Smooth muscle cell (in vitro differentiated cells): ENCODE results near the gene ZNF423. TPM values are rescaled to one million over a fixed set of nuclear protein-coding genes. Genes with fewer than 3 reads are reported as not detected.

Experiments used
- DNase-seq: peaks from one replicate; lab custom pipeline; 2025; ENCODE audit not compliant: unreplicated experiment; lab: John Stamatoyannopoulos, UW
- H2AFZ ChIP-seq: fragments of 200-600 bp; sonication (generic); 2 replicates; pipeline ENCODE4 v1.6.0; 2016; ENCODE audit warnings: antibody characterized with exemption, low read depth, mild to moderate bottlenecking
- H3F3A ChIP-seq: fragments of 200-600 bp; sonication (generic); 2 replicates; pipeline ENCODE4 v1.6.0; 2017; ENCODE audit warnings: antibody characterized with exemption, low read depth
- H3K27ac ChIP-seq: fragments of 200-600 bp; sonication (generic); 2 replicates; pipeline ENCODE4 v1.5.1; 2016; ENCODE audit warnings: low read depth, mild to moderate bottlenecking
- H3K27me3 ChIP-seq: fragments of 200-600 bp; sonication (generic); 2 replicates; pipeline ENCODE4 v1.6.1; 2016; ENCODE audit warnings: low read depth, mild to moderate bottlenecking
- H3K36me3 ChIP-seq: fragments of 200-600 bp; sonication (generic); 2 replicates; pipeline ENCODE4 v1.5.1; 2016; ENCODE audit warnings: low read depth
- H3K4me1 ChIP-seq: fragments of 200-600 bp; sonication (generic); 2 replicates; pipeline ENCODE4 v1.5.1; 2016; ENCODE audit warnings: low read depth
- H3K4me2 ChIP-seq: fragments of 200-600 bp; sonication (generic); 2 replicates; pipeline ENCODE4 v1.6.0; 2016; ENCODE audit warnings: mild to moderate bottlenecking
- H3K4me3 ChIP-seq: fragments of 200-600 bp; sonication (generic); 2 replicates; pipeline ENCODE4 v1.5.1; 2016; ENCODE audit warnings: mild to moderate bottlenecking
- H3K79me2 ChIP-seq: fragments of 200-600 bp; sonication (generic); 2 replicates; pipeline ENCODE4 v1.6.0; 2016; ENCODE audit warnings: low read depth, mild to moderate bottlenecking
- H3K9ac ChIP-seq: fragments of 200-600 bp; sonication (generic); 2 replicates; pipeline ENCODE4 v1.6.0; 2016; ENCODE audit warnings: low read depth
- H3K9me3 ChIP-seq: fragments of 200-600 bp; sonication (generic); replicated peaks from 2 replicates; pipeline ENCODE4 v1.5.1; 2016; ENCODE audit warnings: low read depth
- H4K20me1 ChIP-seq: fragments of 200-600 bp; sonication (generic); 2 replicates; pipeline ENCODE4 v1.6.0; 2016; ENCODE audit warnings: low read depth
- WGBS: methylation state at CpG from one replicate; pipeline ENCODE4 v1.1.7; 2016; ENCODE audit warnings: low lambda C conversion rate; 5-methylcytosine and 5-hydroxymethylcytosine counted together
- polyA plus RNA-seq: library from polyadenylated mRNA; unstranded; fragments of >200 nt; fragmentation: Nextera tagmentation; extraction: Ambion mirVana; gene quantifications from 2 replicates; pipeline ENCODE4 v1.2.1, GENCODE V29; 2016
- total RNA-seq: library from RNA; depleted of rRNA; stranded (reverse); fragments of >200 nt; gene quantifications from 2 replicates; pipeline ENCODE4 v1.2.3, GENCODE V29; 2014
- TF ChIP-seq, protein P1 (sequence below): fragments of 200-600 bp; sonication (generic); IDR thresholded peaks from 2 replicates; pipeline ENCODE4 v1.5.1; 2017; ENCODE audit warnings: borderline replicate concordance, mild to moderate bottlenecking, antibody characterized with exemption; ENCODE audit not compliant: insufficient read depth, poor library complexity, severe bottlenecking

The ZNF423 gene
- total and polyA plus RNA-seq, 2 experiments from 2014 or later = 6.9 to 7.0 TPM

DNA sequence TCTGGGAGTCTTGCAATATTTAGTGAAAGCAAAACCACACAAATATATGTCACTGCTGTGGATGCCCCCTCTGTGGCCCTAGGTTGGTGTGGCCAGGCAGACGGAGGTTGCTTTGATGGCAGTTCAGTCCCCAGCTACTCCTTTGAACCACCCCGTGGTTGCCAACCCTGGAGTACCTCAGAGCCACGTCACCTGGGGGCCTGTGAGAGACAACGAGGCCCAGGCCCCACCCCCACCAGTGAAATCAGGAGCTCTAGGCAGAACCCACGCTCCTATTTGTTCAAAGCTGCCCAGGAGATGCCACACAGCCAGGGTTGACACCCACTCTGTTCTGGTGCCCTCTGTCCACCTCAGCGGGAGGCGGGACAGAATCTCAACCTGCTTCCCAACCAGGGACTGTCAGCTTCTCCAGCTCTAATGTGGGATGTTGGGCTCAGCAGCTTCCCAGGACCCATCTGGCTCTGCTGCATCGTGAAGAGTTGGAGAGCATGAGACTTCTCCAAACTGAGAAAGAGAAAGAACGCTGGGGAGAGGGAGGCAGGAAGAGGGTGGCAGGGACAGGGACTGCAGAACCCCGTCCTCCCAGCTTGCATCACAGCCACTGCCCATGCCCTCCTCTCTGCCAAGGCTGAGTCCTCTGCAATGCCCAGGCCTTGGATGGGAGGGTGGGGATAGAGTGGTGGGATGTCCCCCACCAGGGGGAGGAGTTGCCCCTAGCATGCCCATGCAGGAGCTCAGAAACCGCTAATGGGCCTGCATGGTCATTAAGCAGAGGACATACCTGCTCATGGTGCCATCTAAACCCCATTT, 400.5 kb downstream of the ZNF423 start:
- Histone ChIP-seq H2AFZ (no peak overlapping the region), H3F3A (no peaks in the 10 kb centered on the region), H3K27ac (no peak overlapping the region), H3K27me3 (peaks cover 12% of the 10 kb centered on the region), H3K4me1 (no peaks in the 10 kb centered on the region), H3K9ac (no peak overlapping the region), H3K79me2 (no peaks in the 10 kb centered on the region), H4K20me1 (no peaks in the 10 kb centered on the region), H3K4me2 (no peak overlapping the region), H3K9me3 (no peaks in the 10 kb centered on the region), H3K36me3 (no peaks in the 10 kb centered on the region), H3K4me3 (no peak overlapping the region)
- TF ChIP-seq, protein P1, sequence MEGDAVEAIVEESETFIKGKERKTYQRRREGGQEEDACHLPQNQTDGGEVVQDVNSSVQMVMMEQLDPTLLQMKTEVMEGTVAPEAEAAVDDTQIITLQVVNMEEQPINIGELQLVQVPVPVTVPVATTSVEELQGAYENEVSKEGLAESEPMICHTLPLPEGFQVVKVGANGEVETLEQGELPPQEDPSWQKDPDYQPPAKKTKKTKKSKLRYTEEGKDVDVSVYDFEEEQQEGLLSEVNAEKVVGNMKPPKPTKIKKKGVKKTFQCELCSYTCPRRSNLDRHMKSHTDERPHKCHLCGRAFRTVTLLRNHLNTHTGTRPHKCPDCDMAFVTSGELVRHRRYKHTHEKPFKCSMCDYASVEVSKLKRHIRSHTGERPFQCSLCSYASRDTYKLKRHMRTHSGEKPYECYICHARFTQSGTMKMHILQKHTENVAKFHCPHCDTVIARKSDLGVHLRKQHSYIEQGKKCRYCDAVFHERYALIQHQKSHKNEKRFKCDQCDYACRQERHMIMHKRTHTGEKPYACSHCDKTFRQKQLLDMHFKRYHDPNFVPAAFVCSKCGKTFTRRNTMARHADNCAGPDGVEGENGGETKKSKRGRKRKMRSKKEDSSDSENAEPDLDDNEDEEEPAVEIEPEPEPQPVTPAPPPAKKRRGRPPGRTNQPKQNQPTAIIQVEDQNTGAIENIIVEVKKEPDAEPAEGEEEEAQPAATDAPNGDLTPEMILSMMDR = no peak
- 90% methylated on average over 11 of the region's 11 CpGs for WGBS
- no peak for DNase-seq

DNA sequence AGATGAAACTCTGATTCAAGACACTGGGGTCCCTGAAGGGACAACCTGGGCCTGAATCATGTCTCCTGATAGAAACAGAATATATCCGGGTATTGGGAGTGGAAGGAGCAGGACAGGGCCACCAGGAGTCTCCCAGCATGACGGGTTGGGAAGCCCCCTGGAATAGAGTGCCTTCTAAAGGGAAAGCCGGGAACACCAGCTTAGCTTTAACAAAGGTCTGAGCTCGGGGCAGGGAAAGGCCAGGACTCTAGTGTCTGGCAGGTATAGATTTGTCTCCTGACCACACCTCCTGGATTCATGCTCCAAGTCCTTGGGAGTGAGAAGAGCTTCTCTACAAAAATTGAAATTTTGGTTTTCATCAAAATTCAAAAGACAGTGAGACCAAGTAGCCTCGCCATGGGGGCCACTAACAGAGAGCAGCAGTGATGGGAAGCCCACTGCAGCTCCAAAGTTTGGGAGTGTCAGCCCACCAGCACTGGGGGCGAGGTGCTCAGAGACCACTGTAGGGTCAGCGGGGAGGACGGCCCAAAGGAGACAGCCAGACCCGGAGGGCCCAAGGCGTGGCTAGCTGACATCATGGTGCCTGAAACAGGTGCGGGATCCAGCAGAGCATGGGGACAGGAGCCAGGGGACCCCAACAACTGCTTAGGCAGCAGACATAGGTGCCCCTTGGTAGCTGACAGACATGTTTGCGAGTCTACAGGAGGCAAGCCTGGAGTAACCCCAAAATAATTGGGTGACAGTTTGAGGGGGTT, 401.3 kb downstream of the ZNF423 start:
- 92% methylated on average over 12 of the region's 12 CpGs for whole genome bisulfite sequencing
- Histone ChIP-seq H3K9ac (no peak overlapping the region), H4K20me1 (no peaks in the 10 kb centered on the region), H3K9me3 (no peaks in the 10 kb centered on the region), H3K4me3 (no peak overlapping the region), H3K79me2 (no peaks in the 10 kb centered on the region), H3K4me2 (no peak overlapping the region), H2AFZ (no peak overlapping the region), H3K4me1 (no peaks in the 10 kb centered on the region), H3F3A (no peaks in the 10 kb centered on the region), H3K27me3 (peaks cover 8% of the 10 kb centered on the region), H3K36me3 (no peaks in the 10 kb centered on the region), H3K27ac (no peak overlapping the region)
- TF ChIP-seq, protein P1 = no peak
- DNase-seq = no peak

DNA sequence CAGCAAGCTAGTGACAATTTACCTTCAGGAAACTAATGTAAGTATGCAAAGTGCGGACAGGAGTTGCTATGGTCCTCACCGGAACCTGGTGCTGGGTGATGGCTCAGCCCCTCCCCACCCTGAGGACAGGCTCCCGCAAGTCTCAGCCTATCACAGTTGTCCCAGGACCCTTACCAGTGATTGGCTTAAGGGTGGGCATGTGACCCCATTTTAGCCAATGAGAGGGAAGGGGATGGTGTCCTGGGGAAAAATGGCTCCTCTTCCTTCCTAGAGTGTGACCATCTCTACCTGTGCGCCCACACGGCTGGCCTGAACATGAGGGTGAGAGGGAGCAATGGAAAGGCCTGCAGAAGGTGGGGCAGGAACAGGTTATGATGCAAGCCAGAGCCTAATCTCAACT, 401.9 kb downstream of the ZNF423 start:
- Histone ChIP-seq H3K9ac (no peak overlapping the region), H3F3A (no peaks in the 10 kb centered on the region), H3K27ac (no peak overlapping the region), H3K4me1 (no peaks in the 10 kb centered on the region), H3K27me3 (peaks cover 8% of the 10 kb centered on the region), H4K20me1 (no peaks in the 10 kb centered on the region), H2AFZ (no peak overlapping the region), H3K4me3 (no peak overlapping the region), H3K36me3 (no peaks in the 10 kb centered on the region), H3K9me3 (no peaks in the 10 kb centered on the region), H3K4me2 (no peak overlapping the region), H3K79me2 (no peaks in the 10 kb centered on the region)
- no peak for DNase-seq
- 93% methylated on average over 5 of the region's 5 CpGs for WGBS
- TF ChIP-seq, protein P1 = no peak
